Loucy (cell line): ENCODE results near the gene CDH4.

ENCODE experiments used
- H2AFZ ChIP-seq: fragments of 200-600 bp; sonication (generic); 2 replicates; pipeline ENCODE4 v1.6.0; 2016; ENCODE audit warnings: antibody characterized with exemption, mild to moderate bottlenecking, low read length, moderate library complexity
- H3F3A ChIP-seq: fragments of 200-600 bp; 2 replicates; pipeline ENCODE4 v1.6.0; 2016; ENCODE audit warnings: antibody characterized with exemption, low read depth, mild to moderate bottlenecking
- H3K27me3 ChIP-seq: fragments of 200-600 bp; sonication (generic); 2 replicates; pipeline ENCODE4 v1.6.1; 2014; ENCODE audit warnings: low read length, mild to moderate bottlenecking; ENCODE audit not compliant: insufficient read depth, poor library complexity, severe bottlenecking
- H3K36me3 ChIP-seq: fragments of 200-600 bp; sonication (generic); 2 replicates; pipeline ENCODE4 v1.6.1; 2016; ENCODE audit warnings: low read length; ENCODE audit not compliant: insufficient read depth
- H3K4me1 ChIP-seq: fragments of 200-600 bp; sonication (generic); 2 replicates; pipeline ENCODE4 v1.5.1; 2014; ENCODE audit warnings: low read length, mild to moderate bottlenecking; ENCODE audit not compliant: insufficient read depth, poor library complexity, severe bottlenecking
- H3K4me2 ChIP-seq: fragments of 200-600 bp; sonication (generic); 2 replicates; pipeline ENCODE4 v1.6.0; 2014; ENCODE audit warnings: antibody characterized with exemption, low read length, low read depth, mild to moderate bottlenecking; ENCODE audit not compliant: poor library complexity, severe bottlenecking
- H3K4me3 ChIP-seq: fragments of 200-600 bp; sonication (generic); 2 replicates; pipeline ENCODE4 v1.5.1; 2014; ENCODE audit warnings: low read length, mild to moderate bottlenecking, mixed read lengths; ENCODE audit not compliant: poor library complexity, severe bottlenecking
- H3K79me2 ChIP-seq: fragments of 200-600 bp; sonication (generic); 2 replicates; pipeline ENCODE4 v1.6.1; 2014; ENCODE audit warnings: low read length; ENCODE audit not compliant: insufficient read depth
- H3K9ac ChIP-seq: fragments of 200-600 bp; sonication (generic); 2 replicates; pipeline ENCODE4 v1.6.0; 2014; ENCODE audit warnings: mild to moderate bottlenecking, low read depth, low read length, moderate library complexity; ENCODE audit not compliant: poor library complexity, severe bottlenecking
- H3K9me2 ChIP-seq: fragments of 200-600 bp; sonication (generic); replicated peaks from 2 replicates; pipeline ENCODE4 v1.6.1; 2016; ENCODE audit warnings: low read depth, low read length, mixed read lengths
- H3K9me3 ChIP-seq: fragments of 200-600 bp; sonication (generic); 2 replicates; pipeline ENCODE4 v1.6.1; 2014; ENCODE audit warnings: mild to moderate bottlenecking, antibody characterized with exemption, low read length, low read depth; ENCODE audit not compliant: insufficient read depth
- H4K20me1 ChIP-seq: fragments of 200-600 bp; sonication (generic); 2 replicates; pipeline ENCODE4 v1.6.0; 2014; ENCODE audit warnings: antibody characterized with exemption, low read length, mild to moderate bottlenecking; ENCODE audit not compliant: insufficient read depth, poor library complexity, severe bottlenecking
- CTCF ChIP-seq: fragments of 200-600 bp; sonication (generic); conservative IDR thresholded peaks from 2 replicates; pipeline ENCODE4 v1.5.1; 2014; ENCODE audit warnings: mild to moderate bottlenecking, antibody characterized with exemption, low read length
- EZH2phosphoT487 ChIP-seq: fragments of 200-600 bp; IDR thresholded peaks from 2 replicates; pipeline ENCODE4 v1.6.1; 2018; ENCODE audit warnings: antibody characterized with exemption, mild to moderate bottlenecking, moderate library complexity, borderline replicate concordance

CDH4 gene

DNA sequence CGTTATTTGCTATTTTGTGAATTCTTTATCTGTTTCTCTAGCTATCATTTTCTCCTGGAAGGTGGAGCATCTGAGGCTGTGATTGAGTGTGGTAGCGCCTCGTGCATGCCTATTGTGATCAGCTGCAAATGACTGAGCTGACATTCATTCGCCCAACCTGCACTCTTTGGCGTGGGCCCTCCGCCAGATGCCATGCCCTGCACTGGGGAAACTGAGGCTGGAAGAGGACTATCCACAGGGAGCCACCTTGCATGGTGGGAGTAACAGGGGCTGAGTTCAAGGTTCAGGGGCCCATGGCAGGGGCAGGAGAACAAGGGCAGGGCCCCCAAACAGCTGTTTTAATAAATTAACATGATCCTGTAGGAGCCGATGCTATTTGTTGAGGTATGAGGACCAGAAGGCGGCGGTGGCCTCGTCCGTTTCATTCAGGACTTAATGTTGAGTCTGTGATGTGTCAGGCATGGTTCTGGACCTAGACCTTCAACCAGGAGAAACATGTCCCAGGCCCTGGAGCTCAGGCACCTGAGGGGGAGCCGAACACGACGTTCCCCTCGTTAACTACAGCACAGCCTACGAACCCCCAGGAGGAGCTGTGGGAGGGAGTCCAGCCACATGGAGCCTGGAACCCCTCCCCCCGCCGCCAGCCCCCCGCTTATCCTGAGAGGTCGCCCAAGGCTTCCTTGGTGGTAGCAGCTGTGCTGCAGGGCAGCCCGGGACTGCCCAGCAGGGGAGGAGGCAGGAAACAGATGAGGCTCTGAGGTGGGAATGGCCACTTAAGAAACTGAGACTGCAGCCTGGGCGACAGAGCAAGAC, 242.9 kb downstream of the CDH4 start:
- Histone ChIP-seq H3K4me1 (peaks cover 51% of the 10 kb centered on the region), H3F3A (peaks cover 10% of the 10 kb centered on the region; the same call in 1 of the 2 replicates)

GRCh38 chr20:61497029-61497627, 245.1 kb downstream of the CDH4 start:
- Histone ChIP-seq H3K4me2 (peak overlapping the region; percentile 85), H3K9me3 (peaks cover 3% of the 10 kb centered on the region; the same call in 1 of the 2 replicates), H4K20me1 (no peaks in the 10 kb centered on the region), H3K9ac (peak overlapping the region; percentile 77), H3K27me3 (no peaks in the 10 kb centered on the region), H3K4me3 (peak overlapping the region; percentile 63), H3K9me2 (no peaks in the 10 kb centered on the region), H3K36me3 (no peaks in the 10 kb centered on the region), H2AFZ (no peak overlapping the region), H3K79me2 (peaks cover 15% of the 10 kb centered on the region), H3K4me1 (peaks cover 71% of the 10 kb centered on the region), H3F3A (peaks cover 16% of the 10 kb centered on the region; the same call in 1 of the 2 replicates)
- TF ChIP-seq CTCF (no peak), EZH2phosphoT487 (no peak)

More for the DNA sequence above, 242.9 kb downstream of the CDH4 start:
- H3K9ac ChIP-seq, result peak overlapping the region; percentile 77
- H3K9me2 ChIP-seq, result no peaks in the 10 kb centered on the region
- peaks cover 6% of the 10 kb centered on the region; the same call in 1 of the 2 replicates for H3K79me2 ChIP-seq
- TF ChIP-seq CTCF, result no peak
- no peak for TF ChIP-seq EZH2phosphoT487
- no peaks in the 10 kb centered on the region for H3K27me3 ChIP-seq
- no peak overlapping the region for H3K4me3 ChIP-seq
- peak overlapping the region; percentile 85 for H3K4me2 ChIP-seq
- H3K9me3 ChIP-seq, result peaks cover 3% of the 10 kb centered on the region; the same call in 1 of the 2 replicates
- H2AFZ ChIP-seq, result no peak overlapping the region
- no peaks in the 10 kb centered on the region for H4K20me1 ChIP-seq
- no peaks in the 10 kb centered on the region for H3K36me3 ChIP-seq

- Histone ChIP-seq H3K36me3 (no peaks in the 10 kb centered on the region), H3K9me3 (no peaks in the 10 kb centered on the region), H3K27me3 (no peaks in the 10 kb centered on the region), H3K4me1 (peaks cover 90% of the 10 kb centered on the region), H3K4me2 (peak overlapping the region; percentile 99), H4K20me1 (no peaks in the 10 kb centered on the region), H3K79me2 (peaks cover 44% of the 10 kb centered on the region), H3K4me3 (peak overlapping the region; percentile 82), H3K9me2 (no peaks in the 10 kb centered on the region), H3F3A (peaks cover 16% of the 10 kb centered on the region; the same call in 1 of the 2 replicates), H2AFZ (no peak overlapping the region), H3K9ac (peak overlapping the region; percentile 91)
- no peak for TF ChIP-seq EZH2phosphoT487
Observed at GRCh38 chr20:61499859-61500554, 247.9 kb downstream of the CDH4 start.
